OCI-M2 (cell line): ENCODE measurements around the gene AFF3.
"Not testable (repeated sequence)": the region's sequence is repeated elsewhere in the genome, so short reads cannot be mapped to it uniquely, and the experiment has no call there.

ENCODE experiments used
- DNase-seq: peaks from one replicate; lab custom pipeline; 2025; ENCODE audit not compliant: unreplicated experiment; lab: John Stamatoyannopoulos, UW

AFF3 gene

DNA sequence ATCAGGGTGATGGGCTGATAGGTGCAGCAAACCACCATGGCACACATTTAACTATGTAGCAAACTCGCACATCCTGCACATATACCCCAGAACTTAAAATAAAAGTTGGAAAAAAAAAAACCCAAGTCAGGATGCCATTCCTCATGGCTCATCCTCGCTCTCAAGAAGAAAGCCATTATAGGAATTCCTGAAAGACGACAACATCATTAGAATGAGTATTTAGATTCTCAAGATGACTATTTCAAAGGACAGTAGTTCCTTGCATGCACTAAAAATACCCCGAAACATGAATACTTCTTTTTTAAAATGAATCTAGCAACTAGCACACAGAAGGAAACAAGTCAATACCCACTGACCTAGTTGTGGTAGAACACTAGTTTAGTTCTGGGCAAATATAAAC lies 366.8 kb downstream of the AFF3 start:
- DNase-seq: no peak

DNA sequence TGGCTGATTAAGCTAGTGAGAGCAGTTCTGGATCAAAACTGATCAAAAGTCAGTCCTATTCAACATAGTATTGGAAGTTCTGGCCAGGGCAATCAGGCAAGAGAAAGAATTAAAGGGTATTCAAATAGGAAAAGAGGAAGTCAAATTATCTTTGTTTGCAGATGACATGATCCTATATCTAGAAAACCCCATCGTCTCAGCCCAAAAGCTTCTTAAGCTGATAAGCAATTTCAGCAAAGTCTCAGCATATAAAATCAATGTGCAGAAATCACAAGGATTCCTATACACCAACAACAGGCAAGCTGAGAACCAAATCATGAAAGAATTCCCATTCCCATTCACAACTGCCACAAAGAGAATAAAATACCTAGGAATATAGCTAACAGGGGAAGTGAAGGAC lies 368.7 kb downstream of the AFF3 start:
- not testable (repeated sequence) for DNase-seq

DNA sequence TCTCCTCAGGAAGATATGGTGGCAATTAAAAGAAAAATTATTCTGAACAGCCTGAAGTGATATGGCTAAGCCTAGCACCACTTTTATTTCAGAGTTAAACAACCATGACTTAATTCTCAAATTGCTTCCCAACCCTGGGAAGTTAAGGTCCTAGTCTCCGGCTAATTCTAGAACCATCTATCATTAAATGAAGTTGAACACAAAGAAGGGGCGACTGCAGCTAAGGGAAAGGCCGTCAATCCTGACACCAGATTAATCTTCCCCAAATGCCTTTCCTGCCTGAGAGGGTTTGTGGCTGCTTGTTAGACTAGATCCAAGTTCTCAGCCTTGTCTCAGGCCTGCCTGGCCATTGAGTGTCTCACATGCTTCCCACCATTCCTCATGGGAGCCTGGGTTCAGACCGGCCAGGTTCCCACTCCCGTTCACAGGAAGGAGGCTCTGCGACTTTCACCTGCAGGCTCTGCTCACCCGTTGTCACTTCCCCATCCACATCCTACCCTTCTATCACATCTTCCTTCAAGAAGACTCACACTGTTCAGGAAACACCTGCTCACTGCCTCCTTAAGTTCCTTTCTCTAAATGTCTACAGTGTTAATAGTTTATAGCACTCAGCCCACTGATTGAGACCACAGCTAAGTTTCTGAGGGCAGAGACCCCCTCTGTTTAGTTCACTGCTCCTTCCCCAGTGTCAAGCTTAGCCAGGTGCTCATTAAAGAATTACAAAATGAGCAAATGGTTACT lies 369.6 kb downstream of the AFF3 start:
- DNase-seq: no peak

DNA sequence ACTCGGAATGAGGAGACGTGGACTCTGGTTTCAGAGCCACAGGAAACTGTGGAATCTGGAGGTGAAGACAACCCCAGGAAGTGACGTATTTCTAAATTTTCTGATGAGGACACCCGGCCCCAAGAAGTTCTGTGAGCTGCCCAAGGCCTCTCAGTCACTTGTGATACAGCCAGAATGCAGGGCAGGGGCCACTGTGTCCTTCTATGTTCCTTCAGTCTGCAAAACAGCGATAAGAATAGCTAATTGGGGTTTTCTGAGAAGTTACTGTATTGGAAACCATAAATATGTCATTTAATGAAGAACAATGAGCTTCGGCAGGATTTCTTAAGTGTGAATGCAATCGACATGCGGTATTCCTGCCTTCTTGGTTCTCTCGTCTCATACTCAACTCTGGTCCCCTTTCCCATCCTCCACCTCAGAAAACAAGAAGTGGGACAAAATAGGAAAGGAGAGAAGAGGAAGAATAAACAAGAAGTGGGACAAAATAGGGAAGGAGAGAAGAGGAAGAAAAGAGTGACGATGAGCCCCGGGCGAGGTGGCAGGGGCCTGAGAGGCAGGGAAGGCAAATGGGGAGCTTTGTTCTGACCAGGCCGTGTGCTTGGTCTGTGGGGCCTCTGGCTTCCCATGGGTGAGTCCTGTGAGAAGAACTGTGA lies 370.6 kb downstream of the AFF3 start:
- DNase-seq: no peak

DNA sequence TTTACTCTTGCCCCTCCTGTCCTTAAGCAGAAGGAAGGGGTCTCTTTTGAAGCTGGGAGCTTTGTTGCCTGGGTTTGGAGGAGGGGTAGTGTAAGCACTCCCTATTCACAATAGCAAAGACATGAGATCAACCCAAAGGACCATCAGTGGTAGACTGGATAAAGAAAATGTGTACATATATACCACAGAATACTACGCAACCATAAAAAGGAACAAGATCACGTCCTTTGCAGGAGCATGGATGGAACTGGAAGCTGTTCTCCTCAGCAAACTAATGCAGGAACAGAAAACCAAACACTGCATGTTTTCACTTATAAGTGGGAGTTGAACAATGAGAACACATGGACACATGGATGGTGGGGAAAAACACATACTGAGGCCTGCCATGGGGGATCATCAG lies 371.5 kb downstream of the AFF3 start:
- DNase-seq: no peak

DNA sequence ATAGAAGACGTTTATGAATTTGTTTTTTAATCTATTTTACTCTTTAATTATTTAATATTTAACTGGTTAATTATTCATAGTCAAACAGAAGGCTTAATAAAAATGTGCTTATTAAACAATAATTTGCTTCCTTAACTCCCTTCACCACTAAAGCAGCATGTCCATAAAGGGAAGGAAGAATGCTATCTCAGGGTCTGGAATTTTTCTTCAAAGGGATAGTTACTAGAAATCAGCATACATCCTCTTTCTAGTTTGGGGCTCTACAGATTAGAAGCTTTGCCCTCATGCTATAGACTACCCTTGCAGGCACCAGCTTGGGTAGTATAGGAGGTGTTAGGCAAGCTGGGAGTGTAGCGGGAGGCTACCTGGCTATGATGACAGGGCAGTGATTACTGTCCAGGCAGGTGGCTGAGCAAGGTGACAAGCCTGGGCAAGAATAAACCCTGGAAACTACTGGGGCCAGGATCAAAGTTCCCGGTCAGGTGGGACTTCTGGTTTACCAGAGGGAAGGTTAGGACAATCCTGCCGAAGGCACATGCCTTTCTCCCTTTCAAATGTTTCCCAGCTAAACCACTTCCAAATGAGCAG lies 376.6 kb downstream of the AFF3 start:
- DNase-seq: no peak

DNA sequence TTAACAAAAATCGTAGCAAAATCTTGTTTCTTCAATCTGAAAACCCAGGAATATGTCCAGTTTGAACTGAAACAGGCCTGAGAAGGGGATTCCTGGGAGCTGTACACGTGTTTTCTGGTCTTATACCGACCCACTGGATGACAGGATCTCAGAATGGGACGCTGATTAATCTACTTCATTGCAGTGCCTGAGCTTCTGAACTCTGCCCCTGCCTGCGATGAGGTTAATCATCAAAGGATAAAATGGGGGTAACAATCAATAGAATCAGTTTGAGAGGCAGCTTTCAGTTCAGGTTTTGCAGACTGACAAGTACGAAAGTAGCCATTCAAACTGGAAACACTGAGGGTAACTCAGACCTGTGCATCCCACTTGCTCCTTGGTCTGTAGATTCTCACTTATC lies 378.6 kb downstream of the AFF3 start:
- no peak for DNase-seq

DNA sequence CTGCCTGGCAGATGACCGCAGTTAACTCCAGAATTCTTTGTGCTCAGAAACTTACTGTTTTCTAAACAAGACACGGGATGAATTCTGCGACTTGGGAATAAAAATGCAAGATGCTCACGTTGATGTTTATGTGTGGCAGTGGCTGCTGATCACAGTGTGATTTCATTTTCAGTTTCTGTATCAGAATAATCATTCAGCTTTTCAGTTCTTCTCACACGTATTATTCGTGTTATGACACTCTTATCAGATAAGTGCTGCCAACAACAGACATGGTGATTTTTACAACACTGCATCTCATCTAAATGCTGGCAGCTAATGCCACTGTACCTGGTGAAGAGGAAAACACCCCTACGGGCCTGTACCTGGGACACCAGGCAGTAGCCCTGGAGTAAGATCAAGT lies 379.7 kb downstream of the AFF3 start:
- no peak for DNase-seq

DNA sequence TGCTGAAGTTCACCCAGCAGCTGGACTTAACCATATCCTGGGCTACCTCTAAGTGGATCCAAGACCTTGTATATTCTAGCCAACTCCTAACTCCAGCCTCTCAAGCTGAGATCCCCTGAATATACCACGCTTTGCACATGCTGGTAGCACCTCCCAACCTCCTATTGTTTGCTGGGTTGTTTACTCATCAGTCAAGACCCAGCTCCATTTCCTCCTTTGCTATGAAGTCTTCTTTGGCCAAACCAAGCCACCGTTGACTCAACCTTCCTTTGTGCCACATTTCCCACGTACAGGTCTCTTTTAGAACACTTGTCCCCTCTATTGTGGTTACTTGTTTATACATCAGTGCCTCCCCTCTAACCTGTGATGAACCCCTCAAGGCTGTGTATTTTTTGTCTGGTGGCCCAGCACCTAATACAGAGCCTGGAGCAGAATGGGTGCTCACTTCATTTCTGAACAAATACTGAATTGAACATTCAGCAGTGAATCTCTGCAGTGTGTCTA lies 384.7 kb downstream of the AFF3 start:
- no peak for DNase-seq

DNA sequence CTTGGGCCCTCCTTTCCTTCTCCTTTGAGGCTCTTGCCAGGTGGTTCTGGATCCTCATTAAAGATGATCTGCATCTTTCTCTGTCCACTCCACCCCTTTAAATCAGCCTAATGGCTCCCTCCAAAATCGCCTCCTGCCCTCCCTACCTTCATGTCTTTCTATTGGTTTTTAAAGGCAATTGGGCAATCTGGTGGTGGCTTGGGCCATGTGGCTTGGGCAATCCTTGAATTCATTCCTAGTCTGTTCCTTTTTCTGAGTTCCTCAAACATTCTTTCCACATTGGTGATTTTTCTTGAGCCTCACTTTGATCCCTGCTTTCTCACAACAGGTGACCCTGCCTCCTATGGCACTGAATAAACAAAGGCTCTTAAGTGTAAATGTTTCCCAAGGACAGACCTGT lies 386.3 kb downstream of the AFF3 start:
- no peak for DNase-seq

DNA sequence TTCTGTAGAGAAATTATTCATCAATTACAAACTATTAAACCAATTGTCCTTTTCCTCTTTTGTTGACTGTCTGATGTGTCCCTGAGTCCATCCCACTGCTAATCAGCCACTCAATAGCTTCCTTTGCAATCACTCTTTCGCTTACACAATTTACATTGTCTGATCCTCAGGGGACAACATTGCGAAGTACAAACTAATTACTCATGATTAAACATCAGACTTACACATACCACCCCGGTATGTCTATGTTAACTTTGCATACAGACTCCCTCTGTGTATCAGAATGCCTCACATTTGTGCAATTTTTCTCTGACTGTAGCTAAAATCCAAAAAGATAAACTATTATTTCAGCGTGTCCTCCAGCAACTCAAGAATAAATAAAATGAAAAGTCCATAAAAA lies 388.2 kb downstream of the AFF3 start:
- DNase-seq: no peak

DNA sequence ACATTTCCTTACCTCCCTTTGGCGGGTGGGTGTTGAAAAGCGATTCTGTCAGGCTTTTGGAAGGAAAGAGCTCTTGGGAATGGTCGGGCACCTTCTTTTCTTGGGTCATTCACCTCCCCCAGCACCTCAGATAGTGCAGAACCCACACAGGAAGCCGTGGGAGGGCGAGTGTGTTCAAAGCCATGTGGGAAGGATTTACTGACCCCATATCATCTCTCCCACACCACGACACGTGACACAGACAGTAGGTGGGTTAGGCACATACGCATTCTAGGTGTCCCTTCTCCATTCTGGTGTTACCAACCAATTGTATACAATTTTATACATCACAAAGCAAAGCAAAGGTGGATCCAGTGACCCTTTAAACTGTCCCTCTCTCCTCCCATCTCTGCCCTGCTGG lies 388.9 kb downstream of the AFF3 start:
- DNase-seq: no peak

DNA sequence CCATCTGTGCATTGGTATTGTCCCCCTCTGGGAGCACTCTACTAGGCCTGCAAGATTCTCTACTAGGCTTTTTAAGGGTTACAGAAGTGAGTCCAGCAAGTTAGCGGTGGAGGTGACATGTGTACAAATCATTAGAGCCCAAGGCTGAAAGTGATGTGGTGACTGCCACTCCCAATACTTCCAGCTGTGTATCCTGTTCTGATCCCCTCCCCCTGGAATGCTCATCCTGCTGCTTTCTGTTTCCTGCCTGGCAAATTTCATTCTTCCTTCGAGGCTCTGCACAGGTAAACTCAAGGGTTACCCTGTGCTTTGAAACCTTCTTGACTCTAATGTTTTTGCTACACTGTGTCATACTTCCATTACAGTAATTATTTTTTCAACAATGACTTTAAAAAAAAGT lies 394.0 kb downstream of the AFF3 start:
- no peak for DNase-seq

DNA sequence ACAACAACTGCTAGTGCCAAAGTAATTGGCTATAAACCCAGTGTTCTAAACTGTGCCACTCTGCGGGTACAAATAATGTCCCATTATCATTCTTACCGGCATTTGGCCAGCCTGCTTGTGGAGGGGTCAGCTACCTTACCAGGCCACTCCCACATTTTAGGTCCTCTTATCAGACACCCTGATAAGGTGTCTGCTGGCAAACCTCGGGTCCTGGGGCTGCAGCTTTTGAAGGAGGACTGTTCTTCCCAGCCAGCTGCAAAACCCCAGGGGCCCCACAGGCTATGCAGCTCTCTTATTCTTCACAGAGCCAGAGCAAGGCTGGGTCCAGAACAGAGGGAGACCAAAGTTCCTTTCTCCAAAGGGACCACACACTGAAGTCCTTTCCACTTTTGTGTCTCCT lies 394.5 kb downstream of the AFF3 start:
- no peak for DNase-seq

DNA sequence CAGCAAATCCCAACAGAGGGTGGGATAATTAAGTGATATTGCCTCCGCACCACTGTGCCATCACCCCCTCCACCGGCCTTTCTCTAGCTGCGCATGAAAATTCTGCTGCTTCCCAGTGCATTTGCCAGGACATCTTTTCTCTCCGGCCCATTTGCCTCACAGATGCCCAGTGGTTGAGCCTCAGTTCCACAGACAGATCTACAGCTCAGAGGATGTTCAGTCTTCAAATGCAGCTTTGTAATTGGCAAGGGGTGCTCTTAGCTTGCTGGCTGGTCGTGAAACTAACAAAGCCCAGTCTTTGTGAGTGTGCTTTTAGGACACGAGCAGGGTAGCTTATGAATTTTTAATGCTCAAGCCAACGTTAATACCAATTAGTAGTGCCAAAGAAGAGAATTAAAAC lies 399.2 kb downstream of the AFF3 start:
- DNase-seq: no peak

DNA sequence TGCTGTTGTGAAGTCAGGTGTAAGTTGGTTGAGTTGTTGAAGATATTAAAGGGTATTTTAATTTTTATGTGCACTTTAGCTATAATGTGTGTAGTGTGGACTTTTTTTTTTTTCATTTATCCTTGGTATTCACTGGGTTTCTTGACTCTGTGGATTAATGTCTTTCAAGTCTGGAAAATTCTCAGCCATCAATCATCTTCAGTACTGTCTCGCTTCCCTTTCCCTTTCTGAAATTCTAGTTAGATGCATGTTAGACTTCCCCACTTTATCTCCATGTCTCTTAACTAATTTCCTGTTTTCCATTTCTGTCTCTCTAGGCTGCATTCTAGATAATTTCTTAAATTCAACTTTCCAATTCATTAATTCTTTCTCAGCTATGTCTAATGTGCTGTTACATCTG lies 404.9 kb downstream of the AFF3 start:
- DNase-seq: no peak

DNA sequence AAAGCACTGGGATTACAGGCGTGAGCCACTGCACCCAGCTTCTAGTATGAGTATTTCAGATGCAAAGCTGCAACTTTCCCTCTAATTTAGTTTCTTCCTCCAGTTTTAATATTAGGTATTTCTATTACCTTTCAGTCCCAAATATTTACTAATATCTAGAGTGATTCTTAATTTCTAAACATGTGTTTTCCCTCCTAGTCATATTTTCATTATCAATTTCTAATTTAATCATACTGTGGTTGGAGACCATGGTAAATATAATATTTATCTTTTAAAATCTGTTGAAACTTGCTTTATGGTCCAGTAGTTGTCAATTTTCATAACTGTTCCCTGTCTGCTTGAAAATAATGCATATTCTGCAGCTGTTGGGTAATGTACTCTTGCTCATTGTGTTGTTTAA lies 406.6 kb downstream of the AFF3 start:
- DNase-seq: no peak

DNA sequence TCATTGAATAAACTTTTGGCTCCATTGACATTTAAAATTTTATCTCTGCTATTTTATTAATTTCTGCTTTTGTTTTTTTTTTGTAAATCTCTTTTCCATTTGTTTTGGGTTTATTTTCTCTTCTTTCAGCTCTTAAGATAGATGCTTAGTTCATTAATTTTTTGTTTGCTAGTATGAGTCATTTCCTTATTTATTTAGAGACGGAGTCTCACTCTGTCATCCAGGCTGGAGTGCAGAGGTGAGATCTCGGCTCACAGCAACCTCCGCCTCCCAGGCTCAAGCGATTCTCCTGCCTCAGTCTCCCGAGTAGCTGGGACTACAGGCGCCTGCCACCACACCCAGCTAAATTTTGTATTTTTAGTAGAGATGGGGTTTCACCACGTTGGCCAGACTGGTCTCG lies 407.1 kb downstream of the AFF3 start:
- not testable (repeated sequence) for DNase-seq

DNA sequence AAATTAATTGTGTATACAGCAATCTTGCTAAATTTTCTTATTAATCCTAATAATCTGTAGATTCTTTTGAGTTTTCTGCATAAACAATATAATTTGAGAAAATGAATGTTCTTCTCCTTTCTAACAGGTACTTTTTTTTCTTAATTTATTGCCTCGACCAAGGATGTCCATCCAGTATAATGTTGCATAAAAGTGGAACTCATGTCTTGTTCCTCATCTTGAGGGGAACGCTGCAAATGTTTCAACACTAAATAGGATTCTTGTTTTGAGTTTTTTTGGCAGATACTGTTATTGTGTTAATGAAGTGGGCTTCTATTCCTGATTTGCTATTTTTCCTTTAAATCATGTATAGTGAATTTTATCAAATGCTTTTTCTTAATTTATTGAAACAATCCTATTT lies 408.2 kb downstream of the AFF3 start:
- no peak for DNase-seq

DNA sequence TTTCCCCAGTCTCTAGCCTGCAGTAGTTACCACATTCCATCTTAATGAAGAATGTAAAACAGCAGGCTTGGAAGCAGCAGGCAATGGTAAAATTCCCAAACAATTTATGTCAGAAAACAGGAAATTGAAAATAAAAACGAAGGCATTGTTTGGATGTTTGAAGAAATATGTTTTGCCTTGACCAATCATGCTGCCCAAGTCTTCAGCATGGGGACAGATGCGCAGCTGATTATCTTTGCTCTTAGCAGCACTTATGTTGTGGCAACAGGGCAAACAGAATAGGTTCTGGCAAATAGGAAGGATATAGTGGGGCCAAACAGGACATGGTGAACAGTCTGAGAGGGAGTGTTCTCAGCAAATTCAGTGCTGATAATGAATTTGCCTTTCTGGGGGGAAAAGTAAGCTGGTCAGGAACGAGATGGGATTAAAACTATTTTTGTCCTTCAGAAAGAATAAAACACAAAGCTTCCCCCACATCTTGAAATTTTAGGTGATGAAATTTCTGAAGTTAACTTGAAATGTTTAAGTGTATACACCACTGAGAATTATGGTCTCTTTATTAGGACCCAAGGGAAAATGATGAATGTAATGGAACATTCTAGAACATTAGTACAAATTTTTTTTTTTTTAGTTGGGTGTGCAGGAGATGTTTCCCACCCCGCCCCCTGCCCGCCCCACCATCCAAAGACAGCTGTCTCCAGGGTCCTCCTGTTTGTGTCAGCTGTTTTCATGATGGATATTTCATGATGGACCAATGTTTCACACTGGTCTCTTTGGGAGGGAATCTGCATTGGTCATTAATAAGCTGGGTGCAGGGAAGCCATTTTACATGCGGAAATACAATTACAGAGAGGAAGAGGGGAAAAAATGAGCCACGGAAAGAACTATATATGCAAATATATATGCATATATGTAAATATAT lies 413.0 kb downstream of the AFF3 start:
- no peak for DNase-seq

DNA sequence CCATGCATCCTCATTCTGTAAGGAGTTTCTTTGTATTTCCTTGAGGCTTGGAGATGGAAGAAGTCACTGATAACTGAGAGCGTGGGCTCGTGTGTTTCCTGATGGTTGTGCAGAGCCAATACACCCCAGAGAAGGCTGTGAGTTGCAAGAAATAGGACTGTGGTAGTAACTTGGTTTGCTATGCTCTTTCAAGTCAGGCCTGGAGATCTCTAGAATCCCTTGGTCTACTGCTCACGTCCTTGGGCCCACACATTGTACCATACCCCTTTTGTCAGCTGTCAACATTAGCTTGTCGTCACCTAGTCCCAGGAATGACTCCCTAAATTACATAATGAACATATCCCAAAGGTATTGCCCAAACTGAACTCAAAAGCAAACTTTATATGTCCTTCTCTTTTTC lies 414.2 kb downstream of the AFF3 start:
- DNase-seq: no peak
